ENCODE results near the gene GSG1L. TPM values are rescaled to one million over a fixed set of nuclear protein-coding genes. Genes with fewer than 3 reads are reported as not detected.

The GSG1L gene
- total RNA-seq, 1 donor from 2014 or later: not detected

- DNase-seq (ENCODE audit: low read depth): no peak
- Histone ChIP-seq H3K36me3 (ENCODE audit: control insufficient read depth, insufficient read depth, low read length) (no peaks in the 10 kb centered on the region), H3K27me3 (ENCODE audit: control insufficient read depth, insufficient read depth, low read length) (no peaks in the 10 kb centered on the region), H3K4me3 (ENCODE audit: low read depth, low read length) (no peak overlapping the region)
- TF ChIP-seq CTCF (IDR thresholded peaks at IDR 0.05; ENCODE audit: insufficient read depth, low read length, poor library complexity, severe bottlenecking): no peak
These were observed 233.5 kb downstream of the GSG1L start for GRCh38 chr16:27829975-27830374.

GRCh38 chr16:27828671-27829070 is 234.8 kb downstream of the GSG1L start:
- Histone ChIP-seq H3K4me3 (ENCODE audit: low read depth, low read length) (no peak overlapping the region), H3K27me3 (ENCODE audit: control insufficient read depth, insufficient read depth, low read length) (no peaks in the 10 kb centered on the region), H3K36me3 (ENCODE audit: control insufficient read depth, insufficient read depth, low read length) (no peaks in the 10 kb centered on the region)
- no peak for TF ChIP-seq CTCF (IDR thresholded peaks at IDR 0.05; ENCODE audit: insufficient read depth, low read length, poor library complexity, severe bottlenecking)
- no peak for DNase-seq (ENCODE audit: low read depth)

- TF ChIP-seq CTCF (IDR thresholded peaks at IDR 0.05; ENCODE audit: insufficient read depth, low read length, poor library complexity, severe bottlenecking): no peak
- H3K36me3 ChIP-seq (ENCODE audit: control insufficient read depth, insufficient read depth, low read length): no peaks in the 10 kb centered on the region
- H3K4me3 ChIP-seq (ENCODE audit: low read depth, low read length): no peak overlapping the region
- H3K27me3 ChIP-seq (ENCODE audit: control insufficient read depth, insufficient read depth, low read length): peaks cover 3% of the 10 kb centered on the region
- DNase-seq (ENCODE audit: low read depth): no peak
These were observed 235.7 kb downstream of the GSG1L start for GRCh38 chr16:27827765-27828164.

GRCh38 chr16:27826893-27827289 is 236.6 kb downstream of the GSG1L start:
- H3K27me3 ChIP-seq (ENCODE audit: control insufficient read depth, insufficient read depth, low read length): peaks cover 3% of the 10 kb centered on the region
- no peak overlapping the region for H3K4me3 ChIP-seq (ENCODE audit: low read depth, low read length)
- TF ChIP-seq CTCF (IDR thresholded peaks at IDR 0.05; ENCODE audit: insufficient read depth, low read length, poor library complexity, severe bottlenecking): no peak
- H3K36me3 ChIP-seq (ENCODE audit: control insufficient read depth, insufficient read depth, low read length): no peaks in the 10 kb centered on the region
- DNase-seq (ENCODE audit: low read depth): no peak

GRCh38 chr16:27826081-27826892 is 237.2 kb downstream of the GSG1L start:
- Histone ChIP-seq H3K4me3 (ENCODE audit: low read depth, low read length) (no peak overlapping the region), H3K27me3 (ENCODE audit: control insufficient read depth, insufficient read depth, low read length) (peaks cover 3% of the 10 kb centered on the region), H3K36me3 (ENCODE audit: control insufficient read depth, insufficient read depth, low read length) (no peaks in the 10 kb centered on the region)
- DNase-seq (ENCODE audit: low read depth): no peak
- TF ChIP-seq CTCF (IDR thresholded peaks at IDR 0.05; ENCODE audit: insufficient read depth, low read length, poor library complexity, severe bottlenecking): no peak

GRCh38 chr16:27824786-27825185 is 238.7 kb downstream of the GSG1L start:
- H3K36me3 ChIP-seq (ENCODE audit: control insufficient read depth, insufficient read depth, low read length): no peaks in the 10 kb centered on the region
- no peak overlapping the region for H3K4me3 ChIP-seq (ENCODE audit: low read depth, low read length)
- DNase-seq (ENCODE audit: low read depth): no peak
- peaks cover 3% of the 10 kb centered on the region for H3K27me3 ChIP-seq (ENCODE audit: control insufficient read depth, insufficient read depth, low read length)
- no peak for TF ChIP-seq CTCF (IDR thresholded peaks at IDR 0.05; ENCODE audit: insufficient read depth, low read length, poor library complexity, severe bottlenecking)

Data from kidney epithelial cell (primary cell).